Measurements from ENCODE around the gene RRBP1.

Gene RRBP1, protein sequence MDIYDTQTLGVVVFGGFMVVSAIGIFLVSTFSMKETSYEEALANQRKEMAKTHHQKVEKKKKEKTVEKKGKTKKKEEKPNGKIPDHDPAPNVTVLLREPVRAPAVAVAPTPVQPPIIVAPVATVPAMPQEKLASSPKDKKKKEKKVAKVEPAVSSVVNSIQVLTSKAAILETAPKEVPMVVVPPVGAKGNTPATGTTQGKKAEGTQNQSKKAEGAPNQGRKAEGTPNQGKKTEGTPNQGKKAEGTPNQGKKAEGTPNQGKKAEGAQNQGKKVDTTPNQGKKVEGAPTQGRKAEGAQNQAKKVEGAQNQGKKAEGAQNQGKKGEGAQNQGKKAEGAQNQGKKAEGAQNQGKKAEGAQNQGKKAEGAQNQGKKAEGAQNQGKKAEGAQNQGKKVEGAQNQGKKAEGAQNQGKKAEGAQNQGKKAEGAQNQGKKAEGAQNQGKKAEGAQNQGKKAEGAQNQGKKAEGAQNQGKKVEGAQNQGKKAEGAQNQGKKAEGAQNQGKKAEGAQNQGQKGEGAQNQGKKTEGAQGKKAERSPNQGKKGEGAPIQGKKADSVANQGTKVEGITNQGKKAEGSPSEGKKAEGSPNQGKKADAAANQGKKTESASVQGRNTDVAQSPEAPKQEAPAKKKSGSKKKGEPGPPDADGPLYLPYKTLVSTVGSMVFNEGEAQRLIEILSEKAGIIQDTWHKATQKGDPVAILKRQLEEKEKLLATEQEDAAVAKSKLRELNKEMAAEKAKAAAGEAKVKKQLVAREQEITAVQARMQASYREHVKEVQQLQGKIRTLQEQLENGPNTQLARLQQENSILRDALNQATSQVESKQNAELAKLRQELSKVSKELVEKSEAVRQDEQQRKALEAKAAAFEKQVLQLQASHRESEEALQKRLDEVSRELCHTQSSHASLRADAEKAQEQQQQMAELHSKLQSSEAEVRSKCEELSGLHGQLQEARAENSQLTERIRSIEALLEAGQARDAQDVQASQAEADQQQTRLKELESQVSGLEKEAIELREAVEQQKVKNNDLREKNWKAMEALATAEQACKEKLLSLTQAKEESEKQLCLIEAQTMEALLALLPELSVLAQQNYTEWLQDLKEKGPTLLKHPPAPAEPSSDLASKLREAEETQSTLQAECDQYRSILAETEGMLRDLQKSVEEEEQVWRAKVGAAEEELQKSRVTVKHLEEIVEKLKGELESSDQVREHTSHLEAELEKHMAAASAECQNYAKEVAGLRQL (N-terminal part only)

DNA sequence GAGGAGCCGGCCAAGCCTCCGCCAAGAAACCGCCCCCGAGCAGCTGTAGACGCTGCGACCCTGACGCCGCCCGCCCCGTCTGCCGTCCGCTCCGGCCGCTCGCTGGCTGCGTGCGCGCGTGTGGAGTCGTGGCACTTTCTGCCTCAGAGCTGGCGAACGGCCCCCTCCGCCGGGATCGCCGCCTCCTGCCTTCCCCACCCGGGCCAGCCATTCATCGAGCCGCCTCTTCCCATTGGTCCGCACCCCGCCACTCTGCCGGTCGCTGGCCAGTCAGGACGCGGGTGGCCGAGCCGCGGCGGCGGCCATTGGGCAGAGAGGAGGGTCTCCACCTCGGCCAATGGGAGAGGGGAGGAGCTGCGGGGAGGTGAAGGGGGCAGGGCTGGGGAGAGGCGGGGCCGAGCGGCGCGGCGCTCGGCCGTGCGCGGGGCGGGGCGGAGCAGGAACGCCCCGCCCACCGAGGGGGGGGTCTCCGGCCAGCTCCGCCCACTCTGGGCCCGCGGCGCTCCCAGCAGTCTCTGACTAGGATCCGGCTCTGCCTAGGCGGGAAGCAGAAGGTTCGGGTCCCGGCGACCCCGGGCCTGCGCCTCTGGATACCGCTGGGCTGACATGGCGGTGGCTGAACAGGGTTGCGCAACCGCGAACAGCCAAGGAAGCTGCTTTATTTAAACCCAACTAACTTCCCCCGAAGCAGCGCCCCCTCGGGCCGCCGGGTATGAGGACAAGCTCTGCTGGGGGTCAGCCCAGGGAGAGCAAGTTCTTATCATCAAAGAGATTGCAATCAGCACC, at the start of gene RRBP1:
TSS of gene RRBP1 (minus strand) at position 140 of the 786 bp plus-strand sequence. CDS start 21,735 bp downstream, outside the sequence.
- peak; percentile 99 for DNase-seq

DNA sequence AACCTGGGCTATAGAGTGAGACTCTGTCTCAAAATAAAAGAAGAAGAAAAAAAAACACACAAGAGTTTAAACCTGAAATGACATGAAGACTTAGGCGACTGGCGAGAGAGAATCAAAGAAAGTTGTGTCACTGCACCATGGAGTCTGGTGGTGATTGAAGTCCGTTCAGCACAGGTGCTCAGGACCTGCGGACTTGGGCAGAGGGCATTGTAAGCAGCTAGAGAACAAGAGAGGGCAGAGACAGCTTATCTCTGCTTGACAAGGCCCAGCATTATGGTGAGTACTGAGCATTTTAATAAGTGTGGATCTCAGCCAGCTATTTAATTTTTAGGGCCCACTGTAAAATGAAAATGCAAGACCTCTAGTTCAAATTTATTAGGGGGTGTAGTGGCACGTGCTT, 49.2 kb upstream of the RRBP1 start:
- no peak for DNase-seq

GRCh38 chr20:17730071-17730470, 48.0 kb upstream of the RRBP1 start:
- no peak for DNase-seq

DNA sequence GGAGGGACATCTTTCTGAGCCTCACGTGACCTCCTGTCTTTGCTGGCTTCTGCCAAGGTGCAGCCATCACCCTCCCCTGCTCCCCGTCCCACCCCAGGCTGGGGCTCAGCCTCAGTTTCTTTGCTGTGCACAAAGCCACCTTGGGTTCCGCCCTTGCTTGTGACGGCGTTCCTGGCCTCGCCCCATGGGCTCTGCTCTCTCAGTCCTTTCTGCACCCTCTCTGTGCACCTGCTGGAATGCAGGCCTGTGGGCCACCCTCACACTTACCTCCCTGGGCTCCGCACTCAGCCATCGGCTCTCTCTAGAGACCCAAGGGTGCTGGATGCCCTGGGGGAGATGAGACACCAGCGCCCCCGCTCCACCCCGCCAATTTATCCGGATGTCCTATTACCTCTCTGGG, 46.0 kb upstream of the RRBP1 start:
- DNase-seq: no peak

- no peak for DNase-seq
Measured at GRCh38 chr20:17727351-17727750, 45.3 kb upstream of the RRBP1 start.

DNA sequence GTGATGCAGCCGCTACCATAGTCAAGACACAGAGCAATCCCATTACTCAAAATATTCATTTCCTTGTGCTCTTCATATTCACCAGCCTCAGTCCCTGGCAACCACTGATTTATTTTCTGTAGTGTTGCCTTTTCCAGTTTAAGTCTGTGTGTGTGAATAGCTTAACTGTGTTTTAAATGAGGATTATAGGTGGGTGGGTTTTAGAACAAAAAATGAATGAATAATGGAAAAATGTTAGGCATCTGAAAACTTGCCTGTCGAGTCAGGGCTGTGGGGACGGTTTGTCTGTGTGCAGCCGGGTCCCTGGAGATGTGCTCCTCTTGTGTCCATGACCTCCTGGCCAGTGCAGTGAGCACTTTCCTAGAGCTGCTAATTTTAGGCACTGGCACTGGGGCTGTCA, 44.9 kb upstream of the RRBP1 start:
- DNase-seq: no peak

DNA sequence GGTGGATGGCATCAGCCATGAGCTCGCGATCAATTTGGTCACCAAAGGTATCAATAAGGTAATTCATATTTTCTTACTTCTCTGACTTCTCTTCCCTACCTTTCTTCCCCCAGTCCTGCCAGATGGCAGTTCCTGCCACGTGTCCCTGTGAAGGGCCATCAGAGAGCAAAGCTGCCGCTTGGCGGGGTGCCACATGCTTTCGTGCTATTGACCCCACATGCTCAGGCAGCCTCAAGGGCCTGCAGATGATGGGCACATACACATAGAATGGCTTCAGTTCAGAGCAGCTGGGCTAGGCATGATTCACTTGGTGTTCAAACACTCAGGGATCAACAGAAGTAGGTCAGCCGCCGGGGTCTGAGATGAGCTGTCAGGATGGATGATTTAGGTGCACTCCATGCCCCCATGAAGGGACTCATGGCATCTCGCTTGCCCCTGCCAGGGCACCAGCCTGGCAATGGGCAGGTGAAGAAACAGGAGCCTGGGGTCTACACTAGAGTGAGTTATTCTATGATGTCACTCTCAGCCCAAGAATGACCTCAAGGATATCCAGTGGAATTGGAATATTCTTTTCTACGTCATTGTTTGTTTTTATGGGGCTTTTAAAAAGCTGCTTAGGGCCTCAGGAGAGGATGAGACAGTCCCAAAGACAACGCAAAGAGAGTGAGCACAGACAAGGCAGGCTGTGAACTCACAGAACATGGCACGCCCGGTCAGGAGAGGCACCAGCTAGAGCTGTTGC, 43.2 kb upstream of the RRBP1 start:
- no peak for DNase-seq

GRCh38 chr20:17723301-17723691, 41.3 kb upstream of the RRBP1 start:
- no peak for DNase-seq

GRCh38 chr20:17722493-17723300, 40.7 kb upstream of the RRBP1 start:
- no peak for DNase-seq

GRCh38 chr20:17721802-17722486, 39.9 kb upstream of the RRBP1 start:
- DNase-seq: no peak

DNA sequence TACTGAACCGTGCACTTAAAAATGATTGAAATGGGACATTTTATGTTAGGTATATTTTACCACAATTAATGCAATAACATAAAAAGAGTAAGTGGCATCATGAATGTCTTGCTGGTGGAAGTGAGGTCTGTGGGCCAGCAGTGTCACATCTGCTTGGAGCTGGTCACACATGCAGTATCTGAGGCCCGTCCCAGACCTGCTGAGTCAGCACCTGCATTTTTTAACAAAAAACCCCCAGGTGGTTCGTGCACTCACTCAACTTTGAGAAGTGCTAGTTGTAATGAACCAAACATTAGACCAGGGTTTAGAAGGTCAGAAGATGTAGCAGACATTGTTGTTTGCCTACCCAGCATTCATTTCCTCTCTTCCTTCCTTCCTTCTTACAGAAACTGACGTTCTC, 38.7 kb upstream of the RRBP1 start:
- DNase-seq: no peak

DNA sequence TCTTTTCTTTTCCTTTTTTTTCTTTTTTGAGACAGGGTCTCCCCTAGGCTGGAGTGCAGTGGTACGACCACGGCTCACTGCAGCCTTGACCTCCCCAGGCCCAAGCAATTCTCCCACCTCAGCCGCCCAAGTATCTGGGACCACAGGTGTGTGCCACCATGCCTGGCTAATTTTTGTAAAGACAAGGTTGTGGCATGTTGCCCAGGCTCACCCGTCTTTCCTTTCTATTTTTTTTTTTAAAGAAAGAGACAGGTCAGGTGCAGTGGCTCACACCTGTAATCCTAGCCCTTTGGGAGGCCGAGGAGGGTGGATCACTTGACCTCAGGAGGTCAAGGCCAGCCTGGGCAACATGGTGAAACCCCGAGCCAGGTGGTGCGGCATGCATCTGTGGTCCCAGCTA, 34.3 kb upstream of the RRBP1 start:
- DNase-seq: no peak

GRCh38 chr20:17715075-17715474, 33.0 kb upstream of the RRBP1 start:
- DNase-seq: no peak

- DNase-seq: no peak
Measured at GRCh38 chr20:17714597-17714996, 32.6 kb upstream of the RRBP1 start.

DNA sequence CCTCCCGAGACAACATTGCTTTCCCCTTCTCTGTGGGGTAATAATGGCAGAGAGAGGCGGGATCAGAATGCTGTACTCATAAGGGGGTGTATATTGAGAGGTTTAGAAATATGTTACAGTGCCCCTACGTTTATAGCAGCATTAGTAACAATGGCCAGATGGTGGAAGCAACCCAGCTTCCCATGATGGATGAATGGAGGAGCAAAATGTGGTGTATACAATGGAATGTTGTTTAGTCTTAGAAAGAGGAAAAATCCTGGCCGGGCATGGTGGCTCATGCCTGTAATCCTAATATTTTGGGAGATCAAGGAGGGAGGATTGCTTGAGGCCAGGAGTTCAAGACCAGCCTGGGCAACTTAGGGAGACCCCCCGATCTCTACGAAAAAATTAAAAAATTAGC, 30.7 kb upstream of the RRBP1 start:
- peak; percentile 54 for DNase-seq

DNA sequence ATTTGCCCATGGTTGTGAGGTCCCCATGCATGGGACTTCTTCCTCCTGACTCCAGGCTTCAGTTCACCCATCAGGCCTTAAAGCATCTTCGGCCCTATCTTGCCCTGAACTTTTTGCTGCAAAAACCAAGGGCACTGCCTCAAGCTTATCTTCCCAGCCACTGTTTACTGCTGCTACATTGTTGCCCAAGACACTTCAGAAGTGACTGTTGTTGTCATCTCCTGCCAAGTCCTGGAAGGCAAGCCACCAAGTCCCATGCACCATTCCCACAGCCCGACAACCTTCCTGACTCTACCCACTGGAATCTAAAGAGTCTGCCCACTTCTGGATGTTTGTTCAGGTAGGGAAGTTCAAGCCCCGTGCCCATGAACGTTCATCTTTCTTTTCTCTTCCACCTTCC, 30.2 kb upstream of the RRBP1 start:
- no peak for DNase-seq

- DNase-seq: no peak
Measured at GRCh38 chr20:17711267-17711627, 29.2 kb upstream of the RRBP1 start.

DNA sequence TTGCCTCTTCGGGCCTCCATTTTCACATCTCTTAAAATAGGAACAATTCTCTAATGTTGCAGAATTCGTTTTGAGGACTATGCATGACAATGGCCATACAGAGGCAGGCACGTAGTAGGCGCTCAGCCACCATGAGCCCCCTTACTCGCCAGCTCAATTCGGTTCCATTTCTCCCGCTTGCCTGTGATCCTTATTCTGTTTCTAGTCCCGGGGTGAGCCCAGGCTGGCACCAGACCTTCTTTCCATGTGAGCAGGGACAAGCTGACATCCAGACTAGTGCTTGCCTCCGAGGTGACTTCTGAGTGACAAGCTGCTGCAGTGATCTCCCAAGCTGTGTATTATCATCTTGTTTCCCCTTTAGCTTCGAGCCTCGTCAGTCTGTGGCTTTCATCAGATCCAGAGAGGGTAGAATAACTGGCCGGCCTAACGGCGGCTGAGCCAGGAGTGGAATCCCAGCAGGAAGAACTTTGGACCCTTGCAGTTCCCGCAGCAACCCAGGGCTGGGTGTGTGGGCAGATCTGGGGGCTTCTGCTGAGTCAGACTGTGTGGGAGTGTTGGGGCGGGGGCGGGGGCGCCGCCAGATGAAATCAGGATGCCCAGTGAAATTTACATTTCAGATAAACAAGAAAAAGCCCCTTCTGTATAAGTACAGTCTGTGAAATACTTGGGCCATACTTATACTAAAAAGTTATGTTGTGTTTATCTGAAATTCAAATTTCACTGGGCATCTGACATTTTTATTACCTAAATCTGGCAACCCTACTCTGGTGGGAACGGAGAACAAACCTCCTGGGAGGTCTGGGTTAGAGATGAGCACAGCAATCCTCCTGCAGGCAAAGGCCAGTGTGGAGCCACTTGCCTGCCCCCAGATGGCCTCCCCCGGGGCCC, 28.6 kb upstream of the RRBP1 start:
- DNase-seq: peak; percentile 9
